K562 (cell line): ENCODE measurements around the gene EFNA2. TPM values are rescaled to one million over a fixed set of nuclear protein-coding genes. Genes with fewer than 3 reads are reported as not detected.
A peak's percentile ranks its signal among the peaks of the same experiment; 100 is the strongest.

Experiments
- EZH2 ChIP-seq: IDR thresholded peaks from 2 replicates; pipeline ENCODE4 v1.6.1; 2012; ENCODE audit warnings: low read depth, mild to moderate bottlenecking, inconsistent platforms, low read length, borderline replicate concordance
- ILK ChIP-seq: fragments of 450-650 bp; IDR thresholded peaks from 2 replicates; pipeline ENCODE4 v1.6.1; 2016; ENCODE audit warnings: missing genetic modification characterization, low read depth, mild to moderate bottlenecking, missing compliant biosample characterization, moderate library complexity, borderline replicate concordance
- KAT7 ChIP-seq: sonication (generic); formaldehyde crosslinking; IDR thresholded peaks from 2 replicates; pipeline ENCODE4 v1.8.0; 2022; ENCODE audit warnings: missing genetic modification reagents, mild to moderate bottlenecking, borderline replicate concordance
- KLF16 ChIP-seq: IDR thresholded peaks from 2 replicates; pipeline ENCODE4 v1.6.1; 2016; ENCODE audit warnings: antibody characterized with exemption
- PCBP2 ChIP-seq: fragments of 200-400 bp; formaldehyde crosslinking; IDR thresholded peaks from 2 replicates; pipeline ENCODE4 v1.6.1; 2018; ENCODE audit warnings: low read length, low read depth, mild to moderate bottlenecking, moderate library complexity; ENCODE audit not compliant: poor library complexity, severe bottlenecking
- POLR2AphosphoS5 ChIP-seq: IDR thresholded peaks from 2 replicates; pipeline ENCODE4 v1.6.1; 2011; ENCODE audit warnings: mild to moderate bottlenecking, low read depth, low read length, moderate library complexity; ENCODE audit not compliant: control insufficient read depth, insufficient read depth
- SAFB ChIP-seq: fragments of 200-400 bp; formaldehyde crosslinking; IDR thresholded peaks from 2 replicates; pipeline ENCODE4 v1.6.1; 2017; ENCODE audit warnings: low read depth, low read length, borderline replicate concordance
- ZNF75A ChIP-seq: fragments of 450-650 bp; formaldehyde crosslinking; IDR thresholded peaks from 2 replicates; pipeline ENCODE4 v1.4.0; 2020; ENCODE audit warnings: mild to moderate bottlenecking
- polyA plus RNA-seq, 8 experiments: library from polyadenylated mRNA; depleted of rRNA in 4 of 8; stranded (reverse) in 5 of 8; unstranded in 3 of 8; fragments of >200 nt; fragmentation: Nextera tagmentation in 2 of 8; fragmentation: Illumina TruSeq in 1 of 8; extraction: Ambion mirVana in 2 of 8; extraction: Trizol in 1 of 8; gene quantifications; 2 replicates each; pipeline versions ENCODE4 v1.2.1 to v1.2.3, GENCODE V29; 2011 to 2014; ENCODE audit warnings: inconsistent platforms in 1 of 8, missing spikeins in 1 of 8
- total RNA-seq, 7 experiments: library from RNA; depleted of rRNA in 6 of 7; stranded (reverse); fragments of >200 nt in 6 of 7; fragmentation: Illumina TruSeq in 2 of 7; extraction: Trizol in 2 of 7; gene quantifications; 2 replicates each; pipeline versions ENCODE4 v1.2.1 to v1.2.3, GENCODE V29; 2011 to 2021; ENCODE audit warnings: low replicate concordance in 1 of 7
- TF ChIP-seq, protein P1 (sequence below): fragments of 450-650 bp; IDR thresholded peaks from 2 replicates; pipeline ENCODE4 v1.6.1; 2016; ENCODE audit warnings: missing biosample characterization, missing genetic modification characterization
- TF ChIP-seq, protein P2 (sequence below): fragments of 200-600 bp; sonication (generic); IDR thresholded peaks from one replicate; pipeline ENCODE4 v1.6.1; 2012; ENCODE audit warnings: mild to moderate bottlenecking, low read depth, low read length, inconsistent platforms
- TF ChIP-seq, protein P3 (sequence below): fragments of 250-450 bp; sonication (Bioruptor Pico); IDR thresholded peaks from 2 replicates; pipeline ENCODE4 v1.8.0; 2021; ENCODE audit warnings: moderate library complexity, mild to moderate bottlenecking, inconsistent platforms

EFNA2 gene
- total and polyA plus RNA-seq, 9 of the 15 experiments (the other 6 are each of a cell fraction or from before 2014, with no cell fraction given): 0.11 to 0.44 (median 0.15) TPM; not detected in 6

DNA sequence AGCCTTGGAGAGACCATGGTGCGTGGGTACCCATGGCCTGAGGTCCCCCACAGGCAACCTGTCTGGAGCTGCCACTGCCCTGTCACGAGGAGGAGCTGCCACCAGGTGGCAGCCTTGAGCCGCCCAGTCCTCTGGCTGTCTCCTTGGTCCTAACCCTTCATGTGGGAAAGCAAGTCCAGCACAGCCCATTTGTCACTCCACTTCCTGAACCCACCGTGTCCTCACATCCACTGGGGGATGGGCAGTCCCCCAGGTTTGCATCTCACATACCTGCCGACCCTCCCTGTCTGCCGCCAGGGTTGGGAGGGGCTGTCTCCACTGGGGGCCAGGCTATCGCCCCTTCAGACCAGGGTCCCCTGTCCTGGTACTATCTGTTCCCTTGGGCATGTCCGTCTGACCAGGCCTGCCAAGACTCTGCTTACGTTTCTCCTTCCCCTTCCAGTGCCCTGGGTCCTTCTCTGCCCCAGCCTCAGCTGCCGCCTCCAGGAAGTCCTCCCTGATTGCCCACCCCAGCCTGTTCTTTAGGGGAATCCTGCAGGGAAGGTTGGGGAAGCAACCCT is 5.8 kb upstream of the EFNA2 start (continued):
- TF ChIP-seq PCBP2 (no peak), SAFB (no peak), ZNF75A (CRISPR knock-in tag) (no peak), KLF16 (peak; percentile 49; the same call in 1 of the 2 replicates), KAT7 (CRISPR knock-in tag) (no peak; the same call in 1 of the 2 replicates), POLR2AphosphoS5 (no peak), ILK (tag) (no peak), EZH2 (no peak)
- TF ChIP-seq, protein P1, sequence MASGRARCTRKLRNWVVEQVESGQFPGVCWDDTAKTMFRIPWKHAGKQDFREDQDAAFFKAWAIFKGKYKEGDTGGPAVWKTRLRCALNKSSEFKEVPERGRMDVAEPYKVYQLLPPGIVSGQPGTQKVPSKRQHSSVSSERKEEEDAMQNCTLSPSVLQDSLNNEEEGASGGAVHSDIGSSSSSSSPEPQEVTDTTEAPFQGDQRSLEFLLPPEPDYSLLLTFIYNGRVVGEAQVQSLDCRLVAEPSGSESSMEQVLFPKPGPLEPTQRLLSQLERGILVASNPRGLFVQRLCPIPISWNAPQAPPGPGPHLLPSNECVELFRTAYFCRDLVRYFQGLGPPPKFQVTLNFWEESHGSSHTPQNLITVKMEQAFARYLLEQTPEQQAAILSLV: no peak
- TF ChIP-seq, protein P2, sequence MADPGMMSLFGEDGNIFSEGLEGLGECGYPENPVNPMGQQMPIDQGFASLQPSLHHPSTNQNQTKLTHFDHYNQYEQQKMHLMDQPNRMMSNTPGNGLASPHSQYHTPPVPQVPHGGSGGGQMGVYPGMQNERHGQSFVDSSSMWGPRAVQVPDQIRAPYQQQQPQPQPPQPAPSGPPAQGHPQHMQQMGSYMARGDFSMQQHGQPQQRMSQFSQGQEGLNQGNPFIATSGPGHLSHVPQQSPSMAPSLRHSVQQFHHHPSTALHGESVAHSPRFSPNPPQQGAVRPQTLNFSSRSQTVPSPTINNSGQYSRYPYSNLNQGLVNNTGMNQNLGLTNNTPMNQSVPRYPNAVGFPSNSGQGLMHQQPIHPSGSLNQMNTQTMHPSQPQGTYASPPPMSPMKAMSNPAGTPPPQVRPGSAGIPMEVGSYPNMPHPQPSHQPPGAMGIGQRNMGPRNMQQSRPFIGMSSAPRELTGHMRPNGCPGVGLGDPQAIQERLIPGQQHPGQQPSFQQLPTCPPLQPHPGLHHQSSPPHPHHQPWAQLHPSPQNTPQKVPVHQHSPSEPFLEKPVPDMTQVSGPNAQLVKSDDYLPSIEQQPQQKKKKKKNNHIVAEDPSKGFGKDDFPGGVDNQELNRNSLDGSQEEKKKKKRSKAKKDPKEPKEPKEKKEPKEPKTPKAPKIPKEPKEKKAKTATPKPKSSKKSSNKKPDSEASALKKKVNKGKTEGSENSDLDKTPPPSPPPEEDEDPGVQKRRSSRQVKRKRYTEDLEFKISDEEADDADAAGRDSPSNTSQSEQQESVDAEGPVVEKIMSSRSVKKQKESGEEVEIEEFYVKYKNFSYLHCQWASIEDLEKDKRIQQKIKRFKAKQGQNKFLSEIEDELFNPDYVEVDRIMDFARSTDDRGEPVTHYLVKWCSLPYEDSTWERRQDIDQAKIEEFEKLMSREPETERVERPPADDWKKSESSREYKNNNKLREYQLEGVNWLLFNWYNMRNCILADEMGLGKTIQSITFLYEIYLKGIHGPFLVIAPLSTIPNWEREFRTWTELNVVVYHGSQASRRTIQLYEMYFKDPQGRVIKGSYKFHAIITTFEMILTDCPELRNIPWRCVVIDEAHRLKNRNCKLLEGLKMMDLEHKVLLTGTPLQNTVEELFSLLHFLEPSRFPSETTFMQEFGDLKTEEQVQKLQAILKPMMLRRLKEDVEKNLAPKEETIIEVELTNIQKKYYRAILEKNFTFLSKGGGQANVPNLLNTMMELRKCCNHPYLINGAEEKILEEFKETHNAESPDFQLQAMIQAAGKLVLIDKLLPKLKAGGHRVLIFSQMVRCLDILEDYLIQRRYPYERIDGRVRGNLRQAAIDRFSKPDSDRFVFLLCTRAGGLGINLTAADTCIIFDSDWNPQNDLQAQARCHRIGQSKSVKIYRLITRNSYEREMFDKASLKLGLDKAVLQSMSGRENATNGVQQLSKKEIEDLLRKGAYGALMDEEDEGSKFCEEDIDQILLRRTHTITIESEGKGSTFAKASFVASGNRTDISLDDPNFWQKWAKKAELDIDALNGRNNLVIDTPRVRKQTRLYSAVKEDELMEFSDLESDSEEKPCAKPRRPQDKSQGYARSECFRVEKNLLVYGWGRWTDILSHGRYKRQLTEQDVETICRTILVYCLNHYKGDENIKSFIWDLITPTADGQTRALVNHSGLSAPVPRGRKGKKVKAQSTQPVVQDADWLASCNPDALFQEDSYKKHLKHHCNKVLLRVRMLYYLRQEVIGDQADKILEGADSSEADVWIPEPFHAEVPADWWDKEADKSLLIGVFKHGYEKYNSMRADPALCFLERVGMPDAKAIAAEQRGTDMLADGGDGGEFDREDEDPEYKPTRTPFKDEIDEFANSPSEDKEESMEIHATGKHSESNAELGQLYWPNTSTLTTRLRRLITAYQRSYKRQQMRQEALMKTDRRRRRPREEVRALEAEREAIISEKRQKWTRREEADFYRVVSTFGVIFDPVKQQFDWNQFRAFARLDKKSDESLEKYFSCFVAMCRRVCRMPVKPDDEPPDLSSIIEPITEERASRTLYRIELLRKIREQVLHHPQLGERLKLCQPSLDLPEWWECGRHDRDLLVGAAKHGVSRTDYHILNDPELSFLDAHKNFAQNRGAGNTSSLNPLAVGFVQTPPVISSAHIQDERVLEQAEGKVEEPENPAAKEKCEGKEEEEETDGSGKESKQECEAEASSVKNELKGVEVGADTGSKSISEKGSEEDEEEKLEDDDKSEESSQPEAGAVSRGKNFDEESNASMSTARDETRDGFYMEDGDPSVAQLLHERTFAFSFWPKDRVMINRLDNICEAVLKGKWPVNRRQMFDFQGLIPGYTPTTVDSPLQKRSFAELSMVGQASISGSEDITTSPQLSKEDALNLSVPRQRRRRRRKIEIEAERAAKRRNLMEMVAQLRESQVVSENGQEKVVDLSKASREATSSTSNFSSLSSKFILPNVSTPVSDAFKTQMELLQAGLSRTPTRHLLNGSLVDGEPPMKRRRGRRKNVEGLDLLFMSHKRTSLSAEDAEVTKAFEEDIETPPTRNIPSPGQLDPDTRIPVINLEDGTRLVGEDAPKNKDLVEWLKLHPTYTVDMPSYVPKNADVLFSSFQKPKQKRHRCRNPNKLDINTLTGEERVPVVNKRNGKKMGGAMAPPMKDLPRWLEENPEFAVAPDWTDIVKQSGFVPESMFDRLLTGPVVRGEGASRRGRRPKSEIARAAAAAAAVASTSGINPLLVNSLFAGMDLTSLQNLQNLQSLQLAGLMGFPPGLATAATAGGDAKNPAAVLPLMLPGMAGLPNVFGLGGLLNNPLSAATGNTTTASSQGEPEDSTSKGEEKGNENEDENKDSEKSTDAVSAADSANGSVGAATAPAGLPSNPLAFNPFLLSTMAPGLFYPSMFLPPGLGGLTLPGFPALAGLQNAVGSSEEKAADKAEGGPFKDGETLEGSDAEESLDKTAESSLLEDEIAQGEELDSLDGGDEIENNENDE: no peak
- TF ChIP-seq, protein P3, sequence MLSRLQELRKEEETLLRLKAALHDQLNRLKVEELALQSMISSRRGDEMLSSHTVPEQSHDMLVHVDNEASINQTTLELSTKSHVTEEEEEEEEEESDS (CRISPR knock-in tag): no peak
